Gastroesophageal sphincter (tissue), 3 donors: ENCODE data around the gene GJA5.

ENCODE experiments used
- POLR2A ChIP-seq, 2 donors: fragments of 450-650 bp; IDR thresholded peaks; one replicate each; pipeline ENCODE4 v1.6.1; 2017; ENCODE audit warnings: antibody characterized with exemption in 2 of 2, mild to moderate bottlenecking in 2 of 2, moderate library complexity in 1 of 2
- POLR2AphosphoS5 ChIP-seq: sonication (generic); formaldehyde crosslinking; IDR thresholded peaks from one replicate; pipeline ENCODE4 v1.6.1; 2017; ENCODE audit warnings: antibody characterized with exemption
- TF ChIP-seq, protein P1 (sequence below), 4 experiments: fragments of 200-600 bp in 2 of 4; fragments of 450-650 bp in 2 of 4; sonication (generic) in 1 of 4; IDR thresholded peaks; one replicate each; pipeline ENCODE4 v1.5.1; 2017 to 2019; ENCODE audit warnings: antibody characterized with exemption in 4 of 4, mild to moderate bottlenecking in 2 of 4, moderate library complexity in 2 of 4

DNA sequence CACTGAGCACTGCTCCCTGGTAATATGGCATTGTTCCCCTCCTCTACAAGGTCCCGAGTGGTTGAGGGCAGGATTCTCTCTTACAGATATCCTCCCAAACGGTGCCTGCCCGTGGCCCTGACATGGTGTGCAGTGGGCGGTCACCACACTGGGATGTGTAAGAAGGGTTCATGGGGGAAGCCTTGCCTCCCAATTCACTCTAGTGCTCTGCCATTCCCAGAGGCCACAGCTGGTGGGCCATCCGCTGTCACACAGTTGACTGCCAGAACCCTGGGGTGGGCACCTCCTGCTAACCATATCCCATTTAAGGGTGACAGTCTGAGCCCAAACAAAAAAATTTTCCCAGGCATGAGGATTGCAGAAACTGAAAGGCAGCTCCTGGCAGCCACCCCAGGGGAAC is 9.1 kb downstream of the GJA5 start:
- TF ChIP-seq, protein P1, sequence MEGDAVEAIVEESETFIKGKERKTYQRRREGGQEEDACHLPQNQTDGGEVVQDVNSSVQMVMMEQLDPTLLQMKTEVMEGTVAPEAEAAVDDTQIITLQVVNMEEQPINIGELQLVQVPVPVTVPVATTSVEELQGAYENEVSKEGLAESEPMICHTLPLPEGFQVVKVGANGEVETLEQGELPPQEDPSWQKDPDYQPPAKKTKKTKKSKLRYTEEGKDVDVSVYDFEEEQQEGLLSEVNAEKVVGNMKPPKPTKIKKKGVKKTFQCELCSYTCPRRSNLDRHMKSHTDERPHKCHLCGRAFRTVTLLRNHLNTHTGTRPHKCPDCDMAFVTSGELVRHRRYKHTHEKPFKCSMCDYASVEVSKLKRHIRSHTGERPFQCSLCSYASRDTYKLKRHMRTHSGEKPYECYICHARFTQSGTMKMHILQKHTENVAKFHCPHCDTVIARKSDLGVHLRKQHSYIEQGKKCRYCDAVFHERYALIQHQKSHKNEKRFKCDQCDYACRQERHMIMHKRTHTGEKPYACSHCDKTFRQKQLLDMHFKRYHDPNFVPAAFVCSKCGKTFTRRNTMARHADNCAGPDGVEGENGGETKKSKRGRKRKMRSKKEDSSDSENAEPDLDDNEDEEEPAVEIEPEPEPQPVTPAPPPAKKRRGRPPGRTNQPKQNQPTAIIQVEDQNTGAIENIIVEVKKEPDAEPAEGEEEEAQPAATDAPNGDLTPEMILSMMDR (IDR thresholded peaks at IDR 0.05): no peak
- no peak for TF ChIP-seq POLR2A (IDR thresholded peaks at IDR 0.05)
- TF ChIP-seq POLR2AphosphoS5: no peak
